Activated T-helper 1 cell treated with anti-CD3 and anti-CD28 coated beads, Interleukin-12 subunit alpha, Interleukin-12 subunit beta, Interleukin-2, Interleukin-4 antibody, amounts not matched to agents 30 ng/mL and 10 ng/mL and 1 ng/mL, durations not matched to agents 14 hours and 24 hours and 36 hours (primary cell): ENCODE data around the gene MTOR. TPM values are rescaled to one million over a fixed set of nuclear protein-coding genes. Genes with fewer than 3 reads are reported as not detected.
A peak's percentile ranks its signal among the peaks of the same experiment; 100 is the strongest.

Source experiments
- DNase-seq: peaks from one replicate; pipeline ENCODE4 v3.0.0; 2021; ENCODE audit warnings: low spot score
- H3K27ac Mint-ChIP-seq: one replicate; pipeline ENCODE4 v1.8.0; 2021; ENCODE audit warnings: mild to moderate bottlenecking, mixed read lengths
- H3K27me3 Mint-ChIP-seq: one replicate; pipeline ENCODE4 v1.8.0; 2022; ENCODE audit warnings: mild to moderate bottlenecking, moderate library complexity, mixed read lengths; ENCODE audit not compliant: insufficient read depth
- H3K36me3 Mint-ChIP-seq: one replicate; pipeline ENCODE4 v1.8.0; 2021; ENCODE audit warnings: low read depth, mixed read lengths
- H3K4me1 Mint-ChIP-seq: one replicate; pipeline ENCODE4 v1.8.0; 2021; ENCODE audit warnings: low read depth, mixed read lengths
- H3K4me3 Mint-ChIP-seq: one replicate; pipeline ENCODE4 v1.8.0; 2021; ENCODE audit warnings: mild to moderate bottlenecking, moderate library complexity, mixed read lengths
- H3K9me3 Mint-ChIP-seq: one replicate; pipeline ENCODE4 v1.8.0; 2021; ENCODE audit warnings: mixed read lengths
- intact Hi-C: fragments of 100-400 bp; cut with micrococcal nuclease; formaldehyde crosslinking; loops from one replicate; pipeline ENCODE4 v1.15.1; 2024
- total RNA-seq: library from RNA; stranded (reverse); gene quantifications from 2 replicates; pipeline ENCODE4 v1.2.3, GENCODE V29; 2022

Gene MTOR
- total RNA-seq, 1 donor from 2014 or later: 48.7 TPM

- Mint-ChIP-seq H3K27me3 (no peaks in the 10 kb centered on the region), H3K27ac (peak overlapping the region; percentile 89), H3K4me1 (peaks cover 23% of the 10 kb centered on the region), H3K9me3 (no peaks in the 10 kb centered on the region), H3K36me3 (peaks cover 33% of the 10 kb centered on the region), H3K4me3 (no peak overlapping the region)
- DNase-seq: no peak
- intact Hi-C loops: no loop called here
Observed at GRCh38 chr1:11143401-11143800, 119.0 kb downstream of the MTOR start.

GRCh38 chr1:11142618-11143391, 119.5 kb downstream of the MTOR start:
- no peak overlapping the region for H3K4me3 Mint-ChIP-seq
- no peaks in the 10 kb centered on the region for H3K9me3 Mint-ChIP-seq
- H3K27me3 Mint-ChIP-seq: no peaks in the 10 kb centered on the region
- no peak for DNase-seq
- intact Hi-C loops: no loop called here
- H3K36me3 Mint-ChIP-seq: peaks cover 33% of the 10 kb centered on the region
- peak overlapping the region; percentile 59 for H3K27ac Mint-ChIP-seq
- H3K4me1 Mint-ChIP-seq: peaks cover 23% of the 10 kb centered on the region

GRCh38 chr1:11138952-11139351, 123.4 kb downstream of the MTOR start:
- Mint-ChIP-seq H3K4me3 (no peak overlapping the region), H3K27me3 (no peaks in the 10 kb centered on the region), H3K9me3 (no peaks in the 10 kb centered on the region), H3K36me3 (peaks cover 19% of the 10 kb centered on the region), H3K27ac (peak overlapping the region; percentile 2), H3K4me1 (peaks cover 14% of the 10 kb centered on the region)
- no peak for DNase-seq
- intact Hi-C loops: no loop called here

- no peak overlapping the region for H3K4me3 Mint-ChIP-seq
- peaks cover 11% of the 10 kb centered on the region for H3K36me3 Mint-ChIP-seq
- H3K4me1 Mint-ChIP-seq: peaks cover 5% of the 10 kb centered on the region
- no peaks in the 10 kb centered on the region for H3K27me3 Mint-ChIP-seq
- H3K9me3 Mint-ChIP-seq: no peaks in the 10 kb centered on the region
- intact Hi-C loops: no loop called here
- H3K27ac Mint-ChIP-seq: no peak overlapping the region
- no peak for DNase-seq
Observed at GRCh38 chr1:11138029-11138428, 124.3 kb downstream of the MTOR start.

- Mint-ChIP-seq H3K36me3 (peaks cover 13% of the 10 kb centered on the region), H3K27ac (no peak overlapping the region), H3K4me3 (no peak overlapping the region), H3K4me1 (no peaks in the 10 kb centered on the region), H3K27me3 (no peaks in the 10 kb centered on the region), H3K9me3 (no peaks in the 10 kb centered on the region)
- intact Hi-C loops: no loop called here
- DNase-seq: no peak
Observed at GRCh38 chr1:11134898-11135266, 127.5 kb downstream of the MTOR start.

GRCh38 chr1:11134251-11134897, 128.0 kb downstream of the MTOR start:
- Mint-ChIP-seq H3K27ac (no peak overlapping the region), H3K4me3 (no peak overlapping the region), H3K4me1 (no peaks in the 10 kb centered on the region), H3K9me3 (no peaks in the 10 kb centered on the region), H3K36me3 (peaks cover 18% of the 10 kb centered on the region), H3K27me3 (no peaks in the 10 kb centered on the region)
- intact Hi-C loops: no loop called here
- no peak for DNase-seq

- H3K4me3 Mint-ChIP-seq: no peak overlapping the region
- intact Hi-C loops: no loop called here
- peaks cover 24% of the 10 kb centered on the region for H3K36me3 Mint-ChIP-seq
- H3K27ac Mint-ChIP-seq: no peak overlapping the region
- no peaks in the 10 kb centered on the region for H3K4me1 Mint-ChIP-seq
- no peak for DNase-seq
- no peaks in the 10 kb centered on the region for H3K9me3 Mint-ChIP-seq
- H3K27me3 Mint-ChIP-seq: no peaks in the 10 kb centered on the region
Observed at GRCh38 chr1:11132563-11133293, 129.6 kb downstream of the MTOR start.

GRCh38 chr1:11131816-11132215, 130.5 kb downstream of the MTOR start:
- DNase-seq: no peak
- no peaks in the 10 kb centered on the region for H3K9me3 Mint-ChIP-seq
- no peak overlapping the region for H3K27ac Mint-ChIP-seq
- intact Hi-C loops: no loop called here
- H3K27me3 Mint-ChIP-seq: no peaks in the 10 kb centered on the region
- H3K4me1 Mint-ChIP-seq: no peaks in the 10 kb centered on the region
- no peak overlapping the region for H3K4me3 Mint-ChIP-seq
- peaks cover 33% of the 10 kb centered on the region for H3K36me3 Mint-ChIP-seq

- DNase-seq: no peak
- H3K36me3 Mint-ChIP-seq: peaks cover 40% of the 10 kb centered on the region
- no peaks in the 10 kb centered on the region for H3K4me1 Mint-ChIP-seq
- no peaks in the 10 kb centered on the region for H3K9me3 Mint-ChIP-seq
- intact Hi-C loops: no loop called here
- H3K27me3 Mint-ChIP-seq: no peaks in the 10 kb centered on the region
- H3K27ac Mint-ChIP-seq: no peak overlapping the region
- H3K4me3 Mint-ChIP-seq: no peak overlapping the region
Observed at GRCh38 chr1:11130406-11130805, 131.9 kb downstream of the MTOR start.

GRCh38 chr1:11129649-11130390, 132.5 kb downstream of the MTOR start:
- Mint-ChIP-seq H3K36me3 (peaks cover 43% of the 10 kb centered on the region), H3K27me3 (no peaks in the 10 kb centered on the region), H3K9me3 (no peaks in the 10 kb centered on the region), H3K4me1 (no peaks in the 10 kb centered on the region), H3K4me3 (no peak overlapping the region), H3K27ac (no peak overlapping the region)
- intact Hi-C loops: no loop called here
- DNase-seq: no peak

- Mint-ChIP-seq H3K27ac (no peak overlapping the region), H3K36me3 (peaks cover 38% of the 10 kb centered on the region), H3K27me3 (no peaks in the 10 kb centered on the region), H3K4me3 (no peak overlapping the region), H3K4me1 (no peaks in the 10 kb centered on the region), H3K9me3 (no peaks in the 10 kb centered on the region)
- intact Hi-C loops: no loop called here
- no peak for DNase-seq
Observed at GRCh38 chr1:11126569-11126968, 135.8 kb downstream of the MTOR start.

- no peak for DNase-seq
- Mint-ChIP-seq H3K4me1 (no peaks in the 10 kb centered on the region), H3K36me3 (peaks cover 41% of the 10 kb centered on the region), H3K9me3 (no peaks in the 10 kb centered on the region), H3K27me3 (no peaks in the 10 kb centered on the region), H3K27ac (no peak overlapping the region), H3K4me3 (no peak overlapping the region)
- intact Hi-C loops: no loop called here
Observed at GRCh38 chr1:11125931-11126330, 136.4 kb downstream of the MTOR start.
